GM19395 (cell line): Measurements from ENCODE around the gene SLC22A3.
"Not testable (repeated sequence)": the region's sequence is repeated elsewhere in the genome, so short reads cannot be mapped to it uniquely, and the experiment has no call there.

ENCODE experiments used
- ATAC-seq: cut with Tn5 transposase; IDR thresholded peaks from one replicate; pipeline ENCODE4 v1.9.1; 2021; ENCODE audit warnings: mild to moderate bottlenecking, moderate library complexity; ENCODE audit not compliant: unreplicated experiment

Gene SLC22A3

DNA sequence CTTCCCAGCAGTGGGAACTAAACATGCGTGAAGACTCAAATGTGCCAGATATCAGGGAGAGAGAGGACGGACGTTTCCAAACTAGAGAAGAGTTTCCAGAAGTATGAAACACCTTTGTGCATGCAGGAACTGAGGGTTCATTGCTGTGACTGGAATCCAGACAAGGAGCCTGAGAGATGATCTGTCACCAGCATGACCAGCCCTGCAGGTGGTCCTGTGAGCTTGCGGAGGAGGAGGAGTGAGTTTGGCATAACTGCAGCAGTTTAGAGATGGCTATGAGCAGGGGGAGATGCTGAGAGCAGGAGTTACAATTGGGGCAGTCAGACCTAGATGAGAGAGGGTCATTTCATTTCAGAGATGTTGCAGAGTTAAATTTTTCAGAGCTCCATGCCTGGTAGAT, 89.6 kb downstream of the SLC22A3 start:
- ATAC-seq = no peak

DNA sequence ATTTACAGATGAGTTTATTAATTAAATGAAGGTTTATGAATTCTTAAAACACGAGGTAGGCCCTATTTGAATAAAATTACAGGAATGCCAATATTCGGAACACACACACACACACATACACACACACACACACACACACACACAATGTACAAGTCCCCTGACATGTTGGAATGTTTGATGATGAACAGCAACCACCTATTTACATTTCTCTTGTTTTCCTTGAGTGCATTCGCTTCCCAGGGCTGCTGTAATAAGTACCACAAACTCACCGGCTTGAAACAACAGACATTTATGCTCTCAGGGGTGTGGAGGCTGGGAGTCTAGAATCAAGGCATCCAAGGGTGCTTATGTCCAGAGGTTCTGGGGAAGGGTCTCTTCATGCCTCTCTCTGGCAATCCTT, 90.3 kb downstream of the SLC22A3 start:
- ATAC-seq = no peak

DNA sequence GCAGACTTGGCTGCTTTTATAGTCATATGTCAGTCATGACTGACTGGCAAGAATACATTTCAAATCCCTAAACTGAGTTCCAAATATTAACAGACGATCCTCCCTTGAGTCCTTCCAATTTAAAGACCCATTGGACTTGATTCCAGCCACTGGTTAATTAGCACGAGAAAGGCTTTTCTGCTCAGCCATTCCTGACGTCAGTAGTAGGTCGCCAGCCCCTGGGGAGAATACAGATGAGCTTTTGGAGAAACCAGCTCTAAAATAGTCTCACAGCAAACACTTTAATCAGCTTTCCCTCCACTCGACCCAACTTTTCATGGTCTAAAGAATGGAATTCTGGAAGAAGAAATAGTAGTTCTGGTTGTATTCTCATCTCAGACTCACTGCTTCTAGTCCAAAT, 91.6 kb downstream of the SLC22A3 start:
- no peak for ATAC-seq

DNA sequence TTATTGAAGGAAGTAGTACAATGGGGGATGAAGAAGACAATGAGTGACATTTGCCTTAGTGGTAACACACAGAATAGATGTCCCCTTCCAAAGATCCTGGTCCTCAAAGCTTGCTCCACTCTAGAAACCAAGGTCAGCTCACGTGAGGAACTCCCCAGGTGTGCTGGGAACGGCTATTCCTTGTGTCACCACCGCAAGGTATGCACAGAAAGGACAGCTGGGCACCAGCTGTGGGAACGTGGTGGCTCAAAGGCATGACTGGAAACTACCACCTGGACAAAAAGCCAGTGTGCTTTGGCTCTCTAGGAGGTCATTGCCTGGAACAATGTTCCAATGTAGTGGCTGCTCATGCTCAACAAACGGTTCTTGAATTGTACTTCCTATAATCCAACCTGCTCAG, 94.0 kb downstream of the SLC22A3 start:
- ATAC-seq = no peak

DNA sequence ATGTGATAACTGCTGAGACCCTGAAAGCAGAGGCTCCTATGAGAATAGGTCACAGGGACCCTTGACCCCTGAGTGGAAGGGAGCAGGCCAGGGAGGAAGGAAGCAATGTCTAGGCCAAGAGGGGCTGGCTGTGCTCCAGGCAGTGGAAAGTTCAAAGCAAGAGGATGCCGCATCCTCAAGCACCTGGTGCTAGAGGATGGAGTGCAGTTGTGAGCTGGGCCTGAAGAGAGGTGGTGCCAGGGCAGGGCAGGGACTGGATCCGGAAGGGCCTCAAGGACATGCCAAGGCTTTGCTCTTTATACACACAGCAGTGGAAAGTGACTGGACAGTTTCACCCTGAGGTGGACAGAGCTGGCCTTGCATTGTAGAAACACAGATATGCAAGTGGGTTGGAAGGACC, 97.0 kb downstream of the SLC22A3 start:
- ATAC-seq = no peak

DNA sequence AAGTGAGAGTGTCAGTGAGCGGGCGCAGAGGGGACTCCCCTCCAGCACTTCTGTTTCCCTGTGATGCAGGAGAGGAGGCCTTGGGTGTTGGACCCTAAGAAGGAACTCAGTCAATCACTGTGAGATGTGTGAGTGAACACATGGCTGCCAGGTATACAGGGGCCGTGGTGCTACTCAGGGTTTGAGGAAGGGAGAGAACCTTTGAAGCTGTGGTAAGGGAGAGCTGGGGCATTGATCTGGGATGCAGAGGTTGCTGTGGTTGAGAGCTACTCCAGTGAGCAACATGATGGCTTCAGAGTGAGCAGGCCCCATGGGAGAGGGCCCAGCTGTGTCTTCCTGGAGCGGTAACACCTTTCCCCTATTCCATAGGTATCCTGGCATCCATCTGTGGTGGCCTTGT, 99.2 kb downstream of the SLC22A3 start:
- ATAC-seq = no peak

DNA sequence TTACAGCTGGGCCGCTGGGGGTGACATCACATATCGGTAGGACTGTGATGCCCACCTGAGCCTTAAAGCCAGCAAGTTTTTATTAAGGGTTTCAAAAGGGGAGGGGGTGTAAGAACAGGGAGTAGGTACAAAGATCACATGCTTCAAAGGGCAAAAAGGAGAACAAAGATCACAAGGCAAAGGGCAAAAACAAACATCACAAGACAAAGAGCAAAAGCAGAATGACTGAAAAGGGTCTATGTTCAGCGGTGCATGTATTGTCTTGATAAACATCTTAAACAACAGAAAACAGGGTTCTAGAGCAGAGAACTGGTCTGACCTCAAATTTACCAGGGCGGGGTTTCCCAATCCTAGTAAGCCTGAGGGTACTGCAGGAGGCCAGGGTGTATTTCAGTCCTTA, 101.6 kb downstream of the SLC22A3 start:
- not testable (repeated sequence) for ATAC-seq

DNA sequence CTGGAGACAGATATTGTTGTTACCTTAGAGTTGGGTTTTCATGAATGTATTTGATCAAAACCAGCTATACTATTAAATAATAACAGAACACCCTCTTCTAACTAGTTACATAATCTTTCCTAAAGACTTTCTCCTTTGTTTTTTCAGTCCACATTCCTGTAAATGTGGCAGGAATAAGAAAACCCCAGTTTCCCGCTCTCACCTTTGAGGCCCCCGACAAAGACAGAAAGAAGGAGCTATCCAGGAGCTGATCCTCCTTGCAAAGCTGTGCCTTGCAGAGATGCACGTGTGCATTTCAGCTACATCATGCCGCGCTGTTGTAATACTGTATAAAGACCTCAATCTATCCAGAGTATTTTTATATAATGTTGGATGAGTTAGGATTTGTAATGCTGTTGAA, 102.7 kb downstream of the SLC22A3 start:
- ATAC-seq = no peak

DNA sequence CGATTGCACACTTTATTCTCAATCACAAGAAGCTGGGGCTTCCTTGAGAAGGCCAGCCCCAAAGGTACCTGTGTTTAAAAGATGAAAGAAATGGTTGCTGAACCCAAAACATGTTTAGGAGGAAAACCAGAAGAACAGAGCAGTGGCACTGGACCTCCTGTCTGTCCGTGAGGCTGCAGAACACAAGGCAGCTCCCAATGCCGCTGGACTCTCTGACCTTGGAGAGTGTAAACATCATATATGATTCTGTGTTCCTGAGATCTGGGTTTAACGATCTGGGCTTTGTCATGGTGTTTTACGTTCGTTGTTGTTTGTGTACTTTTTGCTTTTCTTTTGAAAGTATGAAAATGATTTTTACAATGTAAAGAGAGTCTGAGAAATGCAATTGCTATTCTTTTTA, 106.1 kb downstream of the SLC22A3 start:
- no peak for ATAC-seq

DNA sequence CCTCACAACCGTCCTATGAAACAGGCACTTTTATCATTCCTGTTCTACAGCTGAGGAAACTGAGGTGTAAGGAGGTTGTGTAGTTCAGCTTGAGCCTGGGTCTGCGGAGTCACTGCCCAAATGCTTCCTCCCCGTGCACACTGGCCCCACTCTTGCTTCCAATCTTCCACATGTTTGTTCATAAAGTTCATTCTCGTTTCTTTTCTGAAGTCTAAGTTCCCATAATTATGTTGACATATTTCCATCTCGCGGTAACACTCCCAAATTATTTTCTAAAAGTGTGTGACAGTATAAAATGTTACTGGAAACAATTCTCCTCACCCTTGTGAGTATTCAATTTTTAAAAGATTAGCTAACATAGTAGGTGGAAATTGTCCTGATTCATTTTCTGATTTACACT, 106.9 kb downstream of the SLC22A3 start:
- no peak for ATAC-seq

DNA sequence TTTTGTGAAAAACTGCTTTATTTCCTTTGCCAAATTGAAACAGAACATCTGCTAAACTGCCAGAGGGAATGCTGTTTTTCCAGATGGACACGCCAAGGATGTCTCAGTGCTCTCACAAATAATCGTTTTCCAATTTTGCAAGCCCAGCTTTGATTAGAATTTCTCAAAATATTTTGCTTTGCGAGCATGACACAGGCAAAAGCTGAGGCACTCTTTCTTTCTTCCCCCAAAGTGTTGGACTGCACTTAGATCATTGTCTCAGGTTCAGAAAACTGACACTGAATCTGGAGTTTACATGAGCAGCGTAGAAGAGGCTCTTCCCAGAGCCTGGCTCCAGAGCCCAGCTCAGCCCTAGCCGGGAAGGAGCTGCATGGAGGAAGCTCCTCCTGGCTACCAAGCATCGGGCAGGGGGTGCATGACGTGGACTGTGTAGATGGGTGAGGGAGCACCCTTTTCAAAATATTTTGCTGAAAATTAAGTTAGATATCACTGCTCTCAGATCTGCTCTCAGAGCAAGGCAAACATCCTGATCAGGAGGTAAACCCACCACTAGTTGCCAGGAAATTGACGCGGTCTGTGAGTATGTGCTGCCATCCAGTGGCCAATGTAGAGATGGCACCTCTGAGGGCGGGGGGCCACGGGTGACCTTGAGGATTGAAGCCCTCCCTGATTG, 107.5 kb downstream of the SLC22A3 start:
- ATAC-seq = peak; percentile 81

DNA sequence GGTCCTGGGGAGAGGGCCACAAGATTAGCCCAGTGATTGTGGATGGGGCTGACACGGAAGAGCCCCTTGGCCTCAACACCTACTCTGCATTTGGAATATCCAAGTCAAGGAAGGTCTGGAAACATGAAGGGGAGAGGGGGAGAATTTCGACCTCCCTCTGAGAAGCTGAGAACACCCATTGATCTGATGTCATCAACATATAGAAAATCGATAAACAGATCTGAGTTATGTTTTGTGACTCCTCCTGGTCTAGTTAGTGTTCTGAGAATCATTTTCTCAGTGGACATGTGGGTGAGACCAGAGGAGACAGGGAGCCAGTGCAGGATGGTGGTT, 108.0 kb downstream of the SLC22A3 start:
- no peak for ATAC-seq

DNA sequence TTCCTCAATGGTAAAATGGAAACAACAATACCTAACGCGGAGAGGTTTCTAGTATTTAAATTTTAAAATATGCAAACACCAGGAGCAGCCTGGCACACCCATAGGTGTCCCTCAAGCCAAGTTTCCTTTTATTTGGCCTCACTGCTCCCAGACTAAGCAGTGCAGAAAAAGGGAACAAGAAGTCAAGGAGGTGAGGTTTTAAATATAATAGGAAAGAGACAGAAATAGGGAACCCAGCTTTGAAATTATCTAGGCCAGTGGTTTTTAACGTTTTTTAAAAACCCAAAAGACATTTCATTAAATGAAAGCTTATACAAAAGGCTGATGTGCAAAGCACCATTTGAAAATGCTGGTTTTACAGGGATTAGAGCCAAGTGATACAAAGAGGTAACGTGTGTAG, 109.6 kb downstream of the SLC22A3 start:
- no peak for ATAC-seq

DNA sequence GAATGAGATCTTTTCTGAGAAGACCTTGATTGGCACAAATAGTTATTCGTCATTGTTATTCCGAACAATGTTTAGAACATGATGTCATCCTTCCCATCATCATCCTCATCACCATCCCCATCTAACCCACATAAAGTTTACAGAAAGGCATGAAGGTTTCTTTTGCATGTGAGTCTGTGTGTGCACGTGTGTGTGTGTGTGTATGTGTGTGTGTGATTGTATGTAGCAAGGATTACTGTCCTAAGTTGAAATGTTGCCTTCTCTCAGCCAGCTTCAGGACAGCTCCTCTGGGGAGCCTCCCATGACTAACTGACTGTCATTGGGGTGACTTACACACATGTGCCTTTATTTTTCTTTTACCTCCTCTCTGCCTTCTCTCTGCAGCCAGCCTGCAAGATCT, 113.5 kb downstream of the SLC22A3 start:
- no peak for ATAC-seq

DNA sequence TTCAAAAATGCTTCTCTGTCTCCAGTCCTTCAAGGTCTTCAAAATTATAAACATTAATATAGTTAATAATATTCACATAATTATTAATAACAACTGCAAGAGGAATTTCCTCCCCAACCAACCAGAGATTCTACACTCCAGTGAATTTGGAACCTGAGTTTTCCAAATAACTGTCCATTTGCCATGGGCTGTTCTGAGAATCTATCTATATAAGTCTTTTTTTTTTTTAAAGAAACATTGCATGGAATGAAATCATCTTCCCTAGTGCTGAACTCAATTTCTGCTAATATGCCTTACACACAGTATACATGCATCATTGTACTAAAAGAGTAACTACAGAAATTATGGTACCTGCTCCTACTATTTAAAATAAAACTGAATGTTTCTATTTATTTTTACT, 113.9 kb downstream of the SLC22A3 start:
- ATAC-seq = peak; percentile 30

DNA sequence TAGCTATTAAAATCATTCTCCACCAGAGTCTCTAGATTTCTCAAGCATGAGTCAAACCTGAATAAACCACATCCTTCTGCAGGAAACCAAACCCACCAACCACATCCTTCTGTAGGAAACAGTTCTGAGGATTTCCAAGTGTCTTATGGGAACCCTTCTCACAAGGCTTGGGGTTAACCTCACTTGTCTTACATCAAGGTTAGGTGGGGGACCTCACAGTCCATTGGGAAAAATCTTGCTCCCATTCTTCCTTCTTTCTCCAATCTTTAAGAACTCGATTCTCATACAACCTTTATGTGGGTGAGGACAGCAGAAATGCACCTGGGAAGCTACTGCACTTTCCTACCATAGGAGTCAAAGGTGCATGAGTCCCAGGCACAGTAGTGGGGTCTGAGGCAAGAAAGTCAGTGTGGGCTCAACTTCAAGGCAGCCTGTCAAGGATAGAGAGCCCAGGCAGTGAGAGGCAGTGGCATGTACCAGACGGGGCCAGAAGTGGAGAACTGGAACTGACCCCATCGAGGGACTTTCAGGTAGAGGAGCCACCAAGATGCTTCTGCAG, 114.5 kb downstream of the SLC22A3 start:
- ATAC-seq = peak; percentile 99

DNA sequence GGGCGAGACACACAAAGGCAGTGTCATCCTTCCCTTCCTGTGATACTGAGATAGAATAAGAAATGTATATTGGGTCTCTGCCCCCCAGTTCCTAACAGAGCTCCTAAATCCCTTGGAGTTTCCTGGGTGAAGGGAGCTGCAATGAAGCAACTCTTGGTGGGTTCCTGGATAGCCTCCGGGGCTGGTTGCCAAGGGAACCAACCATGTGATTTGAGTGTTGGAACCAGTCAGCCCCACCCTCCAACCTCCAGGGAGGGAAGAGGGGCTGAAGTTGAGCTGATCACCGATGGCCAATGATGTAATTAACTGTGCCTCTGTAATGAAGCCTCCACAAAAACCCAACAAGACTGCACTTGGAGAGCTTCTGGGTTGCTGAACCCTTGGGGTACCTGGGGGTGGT, 116.6 kb downstream of the SLC22A3 start:
- no peak for ATAC-seq

DNA sequence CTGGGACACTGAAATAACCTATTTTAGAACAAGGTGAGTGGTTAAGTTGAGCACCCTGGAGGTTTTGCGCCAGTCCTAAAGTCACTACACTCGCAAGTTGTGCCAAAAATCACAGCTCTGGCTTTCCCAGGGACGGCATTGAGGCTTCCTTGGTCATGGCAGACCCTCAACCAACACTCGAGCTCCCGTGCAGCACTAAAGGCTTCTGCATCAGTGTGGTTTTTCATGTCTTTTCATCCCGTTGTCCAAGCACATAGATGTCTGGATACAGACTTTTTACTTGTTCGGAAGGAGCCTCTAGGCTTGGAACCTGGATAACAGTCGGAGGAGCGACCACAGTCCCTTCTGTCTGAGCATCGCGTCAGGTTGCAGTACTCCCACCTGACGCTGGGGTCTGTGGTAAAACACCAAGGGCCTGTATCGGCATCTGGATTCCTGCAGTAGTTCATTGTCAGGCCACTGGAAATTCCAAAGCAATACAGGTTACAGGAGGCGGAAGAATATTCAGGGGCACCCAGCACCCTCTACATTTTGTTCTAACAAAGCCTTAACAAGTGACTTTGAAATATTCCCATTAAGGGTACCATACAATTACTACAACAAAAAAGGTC, 119.2 kb downstream of the SLC22A3 start:
- not testable (repeated sequence) for ATAC-seq

DNA sequence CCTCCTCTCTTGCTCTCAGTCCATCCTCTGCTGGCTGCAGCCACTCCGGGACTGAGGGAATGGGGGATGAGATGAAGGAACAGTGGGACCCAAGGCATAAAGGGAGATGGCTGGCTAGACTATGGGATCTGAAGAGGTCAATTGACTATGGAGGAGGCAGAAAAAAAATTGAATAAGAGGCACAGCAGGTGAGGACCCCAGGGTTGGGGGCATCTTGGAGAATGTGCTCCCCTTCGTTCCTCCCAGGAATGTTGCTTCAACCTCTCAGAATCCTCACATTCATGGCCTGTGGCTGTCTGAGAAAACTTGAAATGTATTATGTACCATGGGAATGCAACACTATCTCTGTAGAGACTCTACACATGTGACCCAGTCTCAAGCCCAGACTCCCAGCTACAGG, 121.0 kb downstream of the SLC22A3 start:
- no peak for ATAC-seq

DNA sequence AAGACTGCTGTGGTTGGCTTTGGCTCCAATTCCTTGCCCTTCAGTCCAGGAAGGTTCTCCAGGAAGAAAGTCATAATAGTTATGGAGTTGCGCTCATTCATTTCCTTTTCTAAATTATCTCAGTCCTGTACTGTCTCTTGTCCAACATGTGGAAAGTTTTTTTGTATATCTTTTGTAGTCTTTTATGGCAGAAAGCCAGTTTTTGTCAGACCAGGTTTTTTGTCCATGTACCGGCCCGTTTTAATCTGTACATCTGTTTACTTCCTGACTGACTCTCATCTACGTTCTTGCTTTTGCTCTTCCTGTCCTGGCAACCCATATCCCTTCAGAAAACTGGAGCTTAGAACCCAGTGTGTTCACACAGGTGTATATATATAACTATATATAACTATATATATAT, 127.9 kb downstream of the SLC22A3 start:
- ATAC-seq = not testable (repeated sequence)

DNA sequence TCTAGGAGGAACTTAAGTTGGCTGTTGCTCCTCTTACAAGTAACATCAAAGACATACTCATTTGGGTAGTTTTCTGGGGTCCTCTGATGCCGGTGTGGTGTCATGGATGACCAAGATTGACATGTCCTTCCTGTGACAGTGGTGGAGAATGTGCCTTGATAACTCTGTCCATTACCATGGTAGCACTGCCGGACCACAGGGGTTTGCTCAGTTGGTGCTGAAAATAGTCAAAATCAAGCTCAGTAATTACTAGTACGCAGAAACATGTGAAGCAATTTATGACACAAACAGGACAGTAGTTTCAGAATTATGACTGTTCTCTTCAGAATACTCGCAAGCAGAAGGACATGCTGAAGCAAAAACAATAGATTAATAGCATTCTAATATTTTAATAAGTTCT, 128.9 kb downstream of the SLC22A3 start:
- not testable (repeated sequence) for ATAC-seq

DNA sequence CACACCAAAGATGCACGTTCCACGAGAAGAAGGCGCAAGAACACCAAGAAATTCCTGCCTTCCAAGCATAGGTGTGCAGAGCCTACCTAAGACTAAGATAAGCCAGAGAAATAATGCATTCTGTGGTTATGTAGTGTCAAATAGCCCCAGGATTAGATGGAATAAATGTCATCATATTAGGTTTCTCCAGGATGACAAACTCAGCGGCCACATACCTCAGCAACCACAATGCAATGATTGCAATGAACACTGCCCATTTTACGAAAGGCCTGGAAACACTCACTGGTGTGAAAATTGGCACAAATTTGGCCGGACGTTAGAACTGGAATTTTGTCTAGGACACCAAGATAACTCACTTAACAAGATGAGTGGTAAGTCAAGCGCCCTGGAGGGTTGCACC, 129.7 kb downstream of the SLC22A3 start:
- no peak for ATAC-seq

DNA sequence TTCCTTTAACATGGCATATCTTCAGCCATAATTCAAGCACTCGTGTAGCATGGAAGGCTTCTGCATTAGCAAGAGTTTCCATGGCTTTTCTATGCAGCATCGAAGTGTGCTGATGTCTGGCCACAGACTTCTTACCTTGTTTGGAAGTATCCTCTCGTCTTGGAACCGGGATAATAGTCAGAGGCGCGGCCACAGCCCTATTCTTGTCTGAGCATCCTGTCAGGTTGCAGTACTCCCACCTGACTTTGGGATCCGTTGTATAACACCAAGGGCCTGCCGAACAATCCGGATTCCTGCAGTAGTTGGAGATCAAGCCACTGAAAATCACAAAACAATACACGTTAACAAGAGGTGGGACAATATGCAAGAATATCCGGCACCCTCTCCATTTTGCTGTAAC, 138.9 kb downstream of the SLC22A3 start:
- no peak for ATAC-seq
